ENCODE results near the gene FBXO7.

The FBXO7 gene

GRCh38 chr22:32512267-32512982 lies 37.8 kb downstream of the FBXO7 start:
- H3K9me3 Mint-ChIP-seq: no peaks in the 10 kb centered on the region
- no peak for ATAC-seq
- H3K4me1 Mint-ChIP-seq: no peaks in the 10 kb centered on the region
- H3K27me3 Mint-ChIP-seq: no peaks in the 10 kb centered on the region
- H3K4me3 Mint-ChIP-seq: no peak overlapping the region
- no peak overlapping the region for H3K27ac Mint-ChIP-seq
- no peak for DNase-seq

DNA sequence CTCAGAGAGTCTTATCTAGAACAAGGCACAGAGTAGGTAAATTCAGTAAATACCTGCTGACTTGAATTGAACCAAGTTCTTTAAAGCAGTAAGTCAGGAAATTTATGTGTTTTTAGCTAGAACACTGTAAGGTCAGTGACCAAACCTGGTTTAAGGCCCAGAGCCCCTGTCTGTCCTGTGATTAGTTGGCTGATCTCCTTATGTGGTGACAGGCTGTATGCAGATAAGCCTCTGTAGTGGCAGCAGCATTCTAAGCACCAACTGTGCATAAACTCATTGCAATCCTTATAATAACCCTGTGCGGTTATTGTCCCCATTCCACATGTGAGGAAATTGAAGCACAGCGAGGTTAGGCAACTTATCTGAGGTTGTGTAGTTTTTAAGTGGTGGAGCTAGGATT lies 40.5 kb downstream of the FBXO7 start:
- ATAC-seq (no peak), DNase-seq (no peak)
- Mint-ChIP-seq H3K4me1 (no peaks in the 10 kb centered on the region), H3K27ac (no peak overlapping the region), H3K9me3 (no peaks in the 10 kb centered on the region), H3K4me3 (no peak overlapping the region), H3K27me3 (no peaks in the 10 kb centered on the region)

- Mint-ChIP-seq H3K4me3 (no peak overlapping the region), H3K9me3 (no peaks in the 10 kb centered on the region), H3K27ac (no peak overlapping the region), H3K4me1 (no peaks in the 10 kb centered on the region), H3K27me3 (no peaks in the 10 kb centered on the region)
- no peak for ATAC-seq
- DNase-seq: no peak
These were observed 42.9 kb downstream of the FBXO7 start for GRCh38 chr22:32517488-32517887.

DNA sequence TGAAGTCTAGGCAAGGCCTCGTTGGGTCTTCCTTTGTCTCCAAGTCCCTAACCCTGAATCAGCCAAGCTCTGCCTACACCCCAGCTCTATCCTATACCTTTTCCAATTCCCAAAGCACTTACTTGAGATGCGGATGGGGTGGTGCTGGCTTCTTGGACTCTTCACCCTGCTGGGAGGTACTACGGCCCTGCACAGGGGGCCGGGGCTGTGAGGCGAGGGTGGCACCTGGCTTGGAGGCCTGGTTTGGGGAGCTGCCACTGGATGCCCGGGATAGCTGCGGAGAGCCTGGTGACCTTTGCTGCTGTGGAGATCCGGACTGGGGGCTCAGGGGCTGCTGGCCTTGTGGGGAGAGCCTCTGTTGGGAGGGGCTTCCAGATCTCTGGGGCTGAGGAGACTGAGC lies 43.3 kb downstream of the FBXO7 start:
- DNase-seq: no peak
- no peak for ATAC-seq
- Mint-ChIP-seq H3K27ac (no peak overlapping the region), H3K4me3 (no peak overlapping the region), H3K4me1 (no peaks in the 10 kb centered on the region), H3K27me3 (no peaks in the 10 kb centered on the region), H3K9me3 (no peaks in the 10 kb centered on the region)

GRCh38 chr22:32518381-32518780 lies 43.8 kb downstream of the FBXO7 start:
- Mint-ChIP-seq H3K4me3 (no peak overlapping the region), H3K27me3 (no peaks in the 10 kb centered on the region), H3K27ac (no peak overlapping the region), H3K9me3 (no peaks in the 10 kb centered on the region), H3K4me1 (no peaks in the 10 kb centered on the region)
- DNase-seq: no peak
- no peak for ATAC-seq

- DNase-seq: no peak
- H3K4me3 Mint-ChIP-seq: no peak overlapping the region
- no peak overlapping the region for H3K27ac Mint-ChIP-seq
- no peaks in the 10 kb centered on the region for H3K9me3 Mint-ChIP-seq
- no peaks in the 10 kb centered on the region for H3K4me1 Mint-ChIP-seq
- ATAC-seq: no peak
- no peaks in the 10 kb centered on the region for H3K27me3 Mint-ChIP-seq
These were observed 44.2 kb downstream of the FBXO7 start for GRCh38 chr22:32518848-32519247.

DNA sequence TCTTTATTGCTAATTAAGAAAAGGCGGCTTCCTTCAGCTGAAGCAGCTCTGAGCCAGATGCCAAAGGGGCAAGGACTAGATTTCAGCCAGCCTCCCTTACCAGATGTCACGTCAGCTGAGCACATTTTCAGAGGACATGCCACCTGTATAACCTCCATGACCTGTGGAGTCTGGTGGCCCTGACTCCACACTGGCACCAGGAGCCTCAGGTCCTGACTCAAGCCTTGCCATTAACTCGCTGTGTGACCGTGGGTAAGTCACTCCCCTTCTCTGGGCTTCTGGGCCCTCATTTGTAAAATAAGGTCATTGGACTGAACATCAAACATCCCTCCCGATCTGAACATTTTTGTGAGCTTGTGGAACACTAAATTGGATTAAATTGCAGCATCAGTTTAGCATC lies 46.0 kb downstream of the FBXO7 start:
- no peaks in the 10 kb centered on the region for H3K27me3 Mint-ChIP-seq
- no peak for DNase-seq
- no peak overlapping the region for H3K27ac Mint-ChIP-seq
- H3K9me3 Mint-ChIP-seq: no peaks in the 10 kb centered on the region
- no peak overlapping the region for H3K4me3 Mint-ChIP-seq
- no peaks in the 10 kb centered on the region for H3K4me1 Mint-ChIP-seq
- ATAC-seq: no peak

DNA sequence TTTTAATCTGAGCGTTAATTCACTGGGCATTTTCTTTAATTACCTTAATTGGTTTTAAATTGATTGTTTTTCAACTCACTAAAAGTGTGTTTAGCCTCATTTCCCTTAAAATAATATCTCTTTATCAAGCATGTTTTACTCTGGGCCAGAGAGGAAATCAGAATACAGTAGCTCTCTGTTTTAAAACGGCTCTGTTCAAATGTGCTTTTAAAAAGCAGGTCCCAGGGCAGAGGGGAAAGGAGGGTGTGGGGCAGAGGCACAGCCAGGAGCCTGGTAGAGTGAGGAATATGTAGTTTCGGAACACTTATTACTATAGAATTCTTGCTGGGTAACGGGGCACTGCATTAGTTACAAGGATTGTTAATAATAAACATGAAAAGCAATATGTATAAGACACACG lies 47.6 kb downstream of the FBXO7 start:
- Mint-ChIP-seq H3K27ac (no peak overlapping the region), H3K9me3 (no peaks in the 10 kb centered on the region), H3K27me3 (no peaks in the 10 kb centered on the region), H3K4me1 (no peaks in the 10 kb centered on the region), H3K4me3 (no peak overlapping the region)
- DNase-seq (no peak), ATAC-seq (no peak)

GRCh38 chr22:32527756-32528155 lies 53.1 kb downstream of the FBXO7 start:
- ATAC-seq: no peak
- H3K4me3 Mint-ChIP-seq: no peak overlapping the region
- no peak for DNase-seq
- peaks cover 33% of the 10 kb centered on the region for H3K27me3 Mint-ChIP-seq
- H3K9me3 Mint-ChIP-seq: no peaks in the 10 kb centered on the region
- no peak overlapping the region for H3K27ac Mint-ChIP-seq
- no peaks in the 10 kb centered on the region for H3K4me1 Mint-ChIP-seq

- H3K9me3 Mint-ChIP-seq: no peaks in the 10 kb centered on the region
- ATAC-seq: no peak
These were observed 53.7 kb downstream of the FBXO7 start for GRCh38 chr22:32528316-32528715.

DNA sequence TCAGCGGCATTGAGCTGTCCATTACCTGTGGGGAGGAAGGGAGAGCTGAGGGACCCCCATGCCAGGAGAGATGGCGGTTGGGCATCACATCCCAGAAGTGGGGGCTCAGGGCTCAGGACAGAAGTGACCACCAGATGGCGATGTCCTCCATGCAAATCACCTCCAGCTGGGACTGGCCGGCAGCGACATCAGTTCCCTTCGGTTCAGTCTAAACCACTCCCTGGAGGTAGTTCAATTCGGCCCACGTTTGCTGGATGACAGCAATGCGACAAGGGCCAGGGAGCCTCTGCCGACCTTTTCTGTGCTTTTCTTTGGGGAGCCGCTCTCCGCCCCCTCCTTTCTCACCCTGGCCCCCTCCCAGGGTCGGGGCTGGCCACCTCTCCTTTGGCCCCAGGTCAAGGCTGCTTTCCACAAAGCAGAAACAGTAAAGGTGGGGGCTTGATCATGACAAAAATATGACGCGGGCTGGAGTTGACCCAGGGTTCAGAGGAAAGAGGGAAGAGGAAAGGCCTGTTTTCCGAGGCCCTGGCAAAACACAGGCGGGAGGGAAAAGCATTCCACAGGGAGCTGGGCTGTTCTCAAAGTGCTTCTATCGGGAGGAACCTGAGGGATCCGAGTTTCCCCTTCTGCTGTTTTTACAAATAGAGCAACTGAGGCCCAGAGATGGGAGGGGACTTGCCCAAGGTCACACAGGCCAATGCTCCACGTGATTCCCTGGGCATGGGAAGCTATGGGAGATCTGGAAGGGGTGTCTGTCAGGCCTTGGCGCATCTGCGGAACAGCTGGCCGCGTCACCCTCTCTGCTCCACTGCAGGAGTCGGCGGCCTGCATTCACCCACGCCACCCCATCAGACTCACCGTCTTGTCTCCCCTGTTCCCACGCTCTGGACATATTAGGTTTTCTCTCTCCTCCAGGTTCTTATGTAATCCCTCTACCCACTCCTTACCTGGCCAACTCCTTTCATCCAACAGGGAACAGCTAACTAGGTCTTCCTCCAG lies 54.7 kb downstream of the FBXO7 start:
- peak; percentile 94 for ATAC-seq
- H3K9me3 Mint-ChIP-seq: no peaks in the 10 kb centered on the region

More at GRCh38 chr22:32528316-32528715, 53.7 kb downstream of the FBXO7 start:
- Mint-ChIP-seq H3K4me3 (no peak overlapping the region), H3K27me3 (peaks cover 35% of the 10 kb centered on the region), H3K27ac (no peak overlapping the region), H3K4me1 (no peaks in the 10 kb centered on the region)
- no peak for DNase-seq

GRCh38 chr22:32531228-32531627 lies 56.6 kb downstream of the FBXO7 start:
- DNase-seq (no peak), ATAC-seq (no peak)
- Mint-ChIP-seq H3K27ac (no peak overlapping the region), H3K4me1 (no peaks in the 10 kb centered on the region), H3K27me3 (peaks cover 41% of the 10 kb centered on the region), H3K4me3 (no peak overlapping the region), H3K9me3 (no peaks in the 10 kb centered on the region)

More for the DNA sequence above, 54.7 kb downstream of the FBXO7 start:
- Mint-ChIP-seq H3K4me3 (no peak overlapping the region), H3K27ac (peak overlapping the region in 1 of 2 donors; percentile 48), H3K27me3 (peaks cover 41% of the 10 kb centered on the region), H3K4me1 (no peaks in the 10 kb centered on the region)
- peak; percentile 64 to 72 for DNase-seq

GRCh38 chr22:32531931-32532819 lies 57.6 kb downstream of the FBXO7 start:
- no peaks in the 10 kb centered on the region for H3K9me3 Mint-ChIP-seq
- H3K27me3 Mint-ChIP-seq: peaks cover 41% of the 10 kb centered on the region
- H3K4me3 Mint-ChIP-seq: no peak overlapping the region
- H3K4me1 Mint-ChIP-seq: no peaks in the 10 kb centered on the region
- DNase-seq (no peak), ATAC-seq (no peak)
- peak overlapping the region; percentile 10 to 81 for H3K27ac Mint-ChIP-seq

GRCh38 chr22:32532820-32533128 lies 58.2 kb downstream of the FBXO7 start:
- Mint-ChIP-seq H3K9me3 (no peaks in the 10 kb centered on the region), H3K4me1 (no peaks in the 10 kb centered on the region), H3K27me3 (peaks cover 41% of the 10 kb centered on the region), H3K4me3 (no peak overlapping the region), H3K27ac (no peak overlapping the region)
- DNase-seq (no peak), ATAC-seq (no peak)

- no peaks in the 10 kb centered on the region for H3K4me1 Mint-ChIP-seq
- no peak for ATAC-seq
- no peaks in the 10 kb centered on the region for H3K9me3 Mint-ChIP-seq
- peak overlapping the region in 1 of 2 donors; percentile 16 for H3K27ac Mint-ChIP-seq
- H3K27me3 Mint-ChIP-seq: peaks cover 41% of the 10 kb centered on the region
- H3K4me3 Mint-ChIP-seq: no peak overlapping the region
- DNase-seq: no peak
These were observed 58.9 kb downstream of the FBXO7 start for GRCh38 chr22:32533265-32534111.

All from stimulated activated naive CD8-positive, alpha-beta T cell treated with anti-CD3 and anti-CD28 coated beads, Interleukin-15, amount 100 ng/mL, for 72 hours (primary cell).